Psoas muscle (tissue), 8 donors: ENCODE data around the gene BTNL8. TPM values are rescaled to one million over a fixed set of nuclear protein-coding genes. Genes with fewer than 3 reads are reported as not detected.

Experiments used
- ATAC-seq, 4 donors: fragments of 200-7000 bp; cut with Tn5 transposase; one replicate each; pipeline ENCODE4 v1.9.1; 2020; ENCODE audit warnings: moderate library complexity in 3 of 4, mild to moderate bottlenecking in 2 of 4
- DNase-seq, 2 donors: peaks; one replicate each; pipeline ENCODE4 v3.0.0-alpha.2; 2020
- H3K27ac ChIP-seq: fragments of 200-600 bp; one replicate; pipeline ENCODE4 v1.8.0; 2022
- H3K27me3 ChIP-seq, 3 donors: fragments of 200-600 bp in 1 of 3; one replicate each; pipeline versions ENCODE4 v1.6.1 to v1.8.0; 2013 to 2022; ENCODE audit warnings: low read length in 2 of 3, mild to moderate bottlenecking in 2 of 3, moderate library complexity in 1 of 3; ENCODE audit not compliant: insufficient read depth in 3 of 3
- H3K36me3 ChIP-seq, 2 donors: fragments of 200-600 bp in 1 of 2; one replicate each; pipeline versions ENCODE4 v1.6.1 to v1.8.0; 2013 to 2022; ENCODE audit warnings: low read depth in 1 of 2, mild to moderate bottlenecking in 1 of 2, moderate library complexity in 1 of 2; ENCODE audit not compliant: insufficient read depth in 1 of 2
- H3K4me1 ChIP-seq: fragments of 200-600 bp; one replicate; pipeline ENCODE4 v1.8.0; 2022
- H3K4me3 ChIP-seq: fragments of 200-600 bp; one replicate; pipeline ENCODE4 v1.8.0; 2022; ENCODE audit warnings: mild to moderate bottlenecking
- H3K9me3 ChIP-seq: fragments of 200-600 bp; one replicate; pipeline ENCODE4 v1.8.0; 2022
- WGBS, 3 donors: extraction: QIAGEN DNeasy Blood & Tissue Kit; methylation state at CpG; one replicate each; pipeline versions ENCODE4 v1.1.6 to v1.1.7; 2013; 5-methylcytosine and 5-hydroxymethylcytosine counted together
- intact Hi-C, 2 donors: fragments of 100-400 bp; cut with DNase I; formaldehyde crosslinking; loops; one replicate each; pipeline versions ENCODE4 v1.11.0 to v1.14.2; 2022
- polyA plus RNA-seq, 3 donors: library from polyadenylated mRNA; stranded (reverse); fragments of 200-250 nt; gene quantifications; one replicate each; pipeline ENCODE4 v1.2.3, GENCODE V29; 2013
- total RNA-seq, 4 donors: library from RNA; stranded (reverse); fragmentation: NEBNext Ultra II Directional in 2 of 4; extraction: Animal tissue kit (Norgen Biotek cat#: 25700) in 2 of 4; gene quantifications; one replicate each; pipeline versions ENCODE4 v1.2.1 to v1.2.4, GENCODE V29; 2021 to 2023
- TF ChIP-seq, protein P1 (sequence below): fragments of 200-600 bp; IDR thresholded peaks from one replicate; pipeline ENCODE4 v1.8.0; 2022; ENCODE audit warnings: antibody characterized with exemption
- donor health status: healthy with polysubstance abuse.
- donor health status: DM: no; HTN: no; CAD: no; lungs with moderate emphysema.
- donor health status: Bipolar disorder and iron deficiency.
- donor health status: healthy.
- donor health status: DM: yes; HTN: yes; CAD: no.
- donor health status: DM: no; HTN: no; CAD: no.
- donor health status: DM: no; HTN: no; CAD: no.
- donor health status: DM: yes; HTN: yes; CAD: no.

Gene BTNL8
- total and polyA plus RNA-seq, 7 donors = 0.09 to 0.46 (median 0.19) TPM; not detected in 2

DNA sequence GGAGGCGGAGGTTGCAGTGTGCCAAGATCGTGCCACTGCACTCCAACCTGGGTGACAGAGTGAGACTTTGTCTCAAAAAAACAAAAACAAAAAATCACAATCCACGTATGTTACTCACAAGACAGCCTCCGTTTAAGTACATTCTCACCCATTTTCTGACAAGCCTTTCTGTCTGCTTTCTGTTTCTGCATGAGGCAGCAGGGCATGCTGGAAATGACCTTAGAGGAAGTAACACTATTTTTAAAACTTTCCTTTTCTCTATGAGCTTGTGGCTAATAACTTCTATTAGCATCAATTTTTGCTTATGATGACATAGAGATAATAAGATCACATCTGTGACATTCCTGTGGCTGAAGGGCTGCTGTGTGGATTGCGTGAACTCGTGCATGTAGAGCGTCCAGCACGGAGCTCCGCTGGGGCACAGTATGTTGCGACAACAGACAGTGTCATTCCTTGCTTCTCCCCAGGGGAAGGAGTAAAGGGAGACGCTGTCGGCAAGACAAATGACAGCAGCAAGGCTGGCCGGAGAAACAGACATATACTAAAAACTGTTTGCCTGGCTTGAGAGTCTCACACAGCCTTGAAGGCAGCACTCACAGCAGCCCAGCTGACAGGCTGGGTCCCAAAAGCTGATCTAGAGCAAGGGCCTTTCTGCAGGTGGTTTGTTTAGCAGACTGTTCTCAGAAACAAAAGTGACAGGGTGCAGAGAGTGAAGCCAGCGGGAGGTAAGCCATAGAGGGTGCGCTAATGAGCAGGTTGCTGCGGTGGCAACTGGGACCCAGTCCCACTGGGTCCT, 91.3 kb downstream of the BTNL8 start:
- DNase-seq (no peak), ATAC-seq (no peak)
- intact Hi-C loops = no loop called here
- H3K27ac ChIP-seq = no peak overlapping the region
- no peak overlapping the region for H3K4me3 ChIP-seq
- TF ChIP-seq, protein P1, sequence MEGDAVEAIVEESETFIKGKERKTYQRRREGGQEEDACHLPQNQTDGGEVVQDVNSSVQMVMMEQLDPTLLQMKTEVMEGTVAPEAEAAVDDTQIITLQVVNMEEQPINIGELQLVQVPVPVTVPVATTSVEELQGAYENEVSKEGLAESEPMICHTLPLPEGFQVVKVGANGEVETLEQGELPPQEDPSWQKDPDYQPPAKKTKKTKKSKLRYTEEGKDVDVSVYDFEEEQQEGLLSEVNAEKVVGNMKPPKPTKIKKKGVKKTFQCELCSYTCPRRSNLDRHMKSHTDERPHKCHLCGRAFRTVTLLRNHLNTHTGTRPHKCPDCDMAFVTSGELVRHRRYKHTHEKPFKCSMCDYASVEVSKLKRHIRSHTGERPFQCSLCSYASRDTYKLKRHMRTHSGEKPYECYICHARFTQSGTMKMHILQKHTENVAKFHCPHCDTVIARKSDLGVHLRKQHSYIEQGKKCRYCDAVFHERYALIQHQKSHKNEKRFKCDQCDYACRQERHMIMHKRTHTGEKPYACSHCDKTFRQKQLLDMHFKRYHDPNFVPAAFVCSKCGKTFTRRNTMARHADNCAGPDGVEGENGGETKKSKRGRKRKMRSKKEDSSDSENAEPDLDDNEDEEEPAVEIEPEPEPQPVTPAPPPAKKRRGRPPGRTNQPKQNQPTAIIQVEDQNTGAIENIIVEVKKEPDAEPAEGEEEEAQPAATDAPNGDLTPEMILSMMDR = no peak
- H3K9me3 ChIP-seq = no peaks in the 10 kb centered on the region
- no peaks in the 10 kb centered on the region for H3K36me3 ChIP-seq
- peaks cover 0 to 9% (median 0%) of the 10 kb centered on the region in 3 donors for H3K27me3 ChIP-seq
- H3K4me1 ChIP-seq = no peaks in the 10 kb centered on the region
- WGBS, 3 donors = 53 to 58% (median 54%) methylated on average over 14 to 16 of the region's 16 CpGs

DNA sequence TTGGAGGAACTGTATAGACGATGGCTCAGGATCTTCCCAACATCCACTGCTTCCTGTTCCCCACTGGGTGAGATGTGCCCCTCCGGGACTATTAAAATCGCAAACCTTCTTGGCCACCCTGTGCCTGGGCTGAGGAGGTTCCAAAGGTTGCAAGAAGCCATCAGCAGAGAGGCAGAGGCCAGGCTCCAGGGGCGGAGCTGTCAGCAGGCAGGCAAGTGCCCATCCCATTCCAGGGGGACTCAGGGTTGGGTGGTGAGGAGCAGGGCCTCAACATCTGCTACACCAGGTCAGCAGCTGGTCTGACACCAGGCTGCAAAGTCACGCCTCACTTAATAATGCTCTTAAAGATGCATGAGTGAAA, 91.9 kb downstream of the BTNL8 start:
- 48 to 57% (median 56%) methylated on average over 4 to 5 of the region's 5 CpGs for WGBS, 3 donors
- Histone ChIP-seq H3K27me3 (peaks cover 0 to 9% (median 0%) of the 10 kb centered on the region in 3 donors), H3K4me3 (no peak overlapping the region), H3K9me3 (no peaks in the 10 kb centered on the region), H3K4me1 (no peaks in the 10 kb centered on the region), H3K36me3 (no peaks in the 10 kb centered on the region), H3K27ac (no peak overlapping the region)
- ATAC-seq = no peak
- TF ChIP-seq, protein P1 = no peak
- intact Hi-C loops = no loop called here
- no peak for DNase-seq

Other genes with a start within 250 kb of the BTNL8 start
- 1 to 10 TPM; 3.3 to 7.3 (median 3.7) TPM for gene FLT4, start 249.6 kb upstream of the BTNL8 start, total RNA-seq
- 1 to 10 TPM; 1.7 to 3.7 (median 2.3) TPM for gene FLT4, start 249.6 kb upstream of the BTNL8 start, polyA plus RNA-seq
- not detected for gene OR2Y1, start 159.1 kb upstream of the BTNL8 start, total RNA-seq
- not detected for gene OR2Y1, start 159.1 kb upstream of the BTNL8 start, polyA plus RNA-seq
- gene MGAT1, start 96.4 kb upstream of the BTNL8 start, total RNA-seq = 10 to 100 TPM; 53.6 to 92.3 (median 70.0) TPM
- 100 to 1,000 TPM in 1 of 3 donors, 10 to 100 TPM in 2; 68.1 to 134 (median 77.8) TPM for gene MGAT1, start 96.4 kb upstream of the BTNL8 start, polyA plus RNA-seq
- gene ZFP62, start 37.9 kb upstream of the BTNL8 start, total RNA-seq = 10 to 100 TPM; 11.0 to 14.6 (median 12.8) TPM
- 10 to 100 TPM in 1 of 3 donors, 1 to 10 TPM in 2; 6.0 to 25.6 (median 8.6) TPM for gene ZFP62, start 37.9 kb upstream of the BTNL8 start, polyA plus RNA-seq
- gene BTNL3, start 89.7 kb downstream of the BTNL8 start, total RNA-seq = not detected
- gene BTNL3, start 89.7 kb downstream of the BTNL8 start, polyA plus RNA-seq = under 1 TPM in 2 of 3 donors, not detected in 1; 0.01 to 0.09 TPM
- 10 to 100 TPM; 10.4 to 22.8 (median 18.1) TPM for gene BTNL9, start 141.1 kb downstream of the BTNL8 start, total RNA-seq
- 10 to 100 TPM; 14.4 to 26.3 (median 20.0) TPM for gene BTNL9, start 141.1 kb downstream of the BTNL8 start, polyA plus RNA-seq
- not detected for gene OR2V1, start 232.0 kb downstream of the BTNL8 start, total RNA-seq
- not detected for gene OR2V1, start 232.0 kb downstream of the BTNL8 start, polyA plus RNA-seq
- not detected for gene OR2V2, start 248.4 kb downstream of the BTNL8 start, total RNA-seq
- not detected for gene OR2V2, start 248.4 kb downstream of the BTNL8 start, polyA plus RNA-seq